ENCODE results near the gene UBL4A. TPM values are rescaled to one million over a fixed set of nuclear protein-coding genes. Genes with fewer than 3 reads are reported as not detected.
A peak's percentile ranks its signal among the peaks of the same experiment; 100 is the strongest.

The UBL4A gene
- total and polyA plus RNA-seq, 9 of the 15 experiments (the other 6 are each of a cell fraction or from before 2014, with no cell fraction given), result 15.2 to 140 (median 100) TPM

- in situ Hi-C loops (cut with MboI), result no loop called here
- peak in 1 of 3 experiments; percentile 4 for TF ChIP-seq YY1 (IDR thresholded peaks at IDR 0.05; ENCODE audit: borderline replicate concordance in 1 of 3, control insufficient read depth in 1 of 3, extremely low read depth in 1 of 3, insufficient read depth in 3 of 3, insufficient read length in 1 of 3, insufficient replicate concordance in 2 of 3, low read depth in 1 of 3, low read length in 2 of 3)
- TF ChIP-seq TRIM28 (IDR thresholded peaks at IDR 0.05), result no peak
- peak; percentile 15; the same call in 1 of the 2 replicates for TF ChIP-seq RBFOX2 (IDR thresholded peaks at IDR 0.05; ENCODE audit: low read depth, low read length)
- TF ChIP-seq NCOR1 (IDR thresholded peaks at IDR 0.05), result no peak
- peak; percentile 69 for TF ChIP-seq POLR2AphosphoS2 (IDR thresholded peaks at IDR 0.05; ENCODE audit: low read length)
- TF ChIP-seq DPF2 (IDR thresholded peaks at IDR 0.05), result no peak
- no peak for TF ChIP-seq MNT (conservative IDR thresholded peaks at IDR 0.05)
- TF ChIP-seq BDP1 (IDR thresholded peaks at IDR 0.05; ENCODE audit: insufficient read depth, insufficient read length), result no peak
- TF ChIP-seq ZNF316 (IDR thresholded peaks at IDR 0.05), result no peak
- 0 out of 2 replicates have a peak, but pooled peaks have one; percentile 46 for TF ChIP-seq ARID4B (CRISPR knock-in tag; IDR thresholded peaks at IDR 0.05)
- no peak for TF ChIP-seq CHD4 (IDR thresholded peaks at IDR 0.05; ENCODE audit: insufficient read depth, insufficient replicate concordance, low read depth, low read length, poor library complexity, severe bottlenecking)
- TF ChIP-seq POLR2A (conservative IDR thresholded peaks at IDR 0.05), result peak; percentile 67
- TF ChIP-seq HMG20B (CRISPR knock-in tag; IDR thresholded peaks at IDR 0.05), result no peak
- TF ChIP-seq MAFF (IDR thresholded peaks at IDR 0.05; ENCODE audit: low read length), result no peak
- TF ChIP-seq ELK3 (CRISPR knock-in tag; IDR thresholded peaks at IDR 0.05), result no peak
- TF ChIP-seq MYNN (IDR thresholded peaks at IDR 0.05), result peak; percentile 35; the same call in 1 of the 2 replicates
- TF ChIP-seq MYNN (CRISPR knock-in tag; IDR thresholded peaks at IDR 0.05), result no peak
- TF ChIP-seq ATF7 (IDR thresholded peaks at IDR 0.05), result no peak
Measured at GRCh38 chrX:154483325-154483724, 3.1 kb downstream of the UBL4A start.

More at GRCh38 chrX:154483325-154483724, 3.1 kb downstream of the UBL4A start:
- BruUV-seq (replicated peaks), result no TSS peak
- peak overlapping the region; percentile 87 for H3K27ac ChIP-seq (ENCODE audit: extremely low read depth, low read depth, low read length)
- ATAC-seq (no peak), DNase-seq (ENCODE audit: extremely low read depth in 1 of 4, low spot score in 3 of 4) (no peak), FAIRE-seq (no peak)
- peak overlapping the region; percentile 91 for H3K4me2 ChIP-seq (ENCODE audit: insufficient read depth, low read length)
- peaks cover 48% of the 10 kb centered on the region for H3K79me2 ChIP-seq (ENCODE audit: control insufficient read depth, insufficient read depth, low read length)
- no peaks in the 10 kb centered on the region for H4K20me1 ChIP-seq (replicated peaks; ENCODE audit: control insufficient read depth, insufficient read depth, low read length)
- intact Hi-C loops (cut with micrococcal nuclease), result loop anchor here (5.0 kb wide), 1 partner anchor 34 kb away; the partner anchor contains the start of gene FAM3A
- peak overlapping the region; percentile 84 to 88 for H3K9ac ChIP-seq (ENCODE audit: insufficient read depth in 1 of 2, low read depth in 2 of 2, low read length in 2 of 2)
- ChIA-PET CTCF (ENCODE audit: low intra/inter-chr PET ratio) (no interaction called here), POLR2A (interaction anchor here (0.5 to 1.6 kb wide), 10 partner anchors 8 to 110 kb away, joined by 3 to 5 read pairs (median 3); partner anchors contain the start of gene PLXNA3)
- H3K36me3 ChIP-seq (ENCODE audit: control insufficient read depth, insufficient read depth, low read length), result peaks cover 41% of the 10 kb centered on the region
- peaks cover 45 to 81% of the 10 kb centered on the region in 2 experiments for H3K4me1 ChIP-seq (replicated peaks in 1 of 2; ENCODE audit: control insufficient read depth in 2 of 2, insufficient read depth in 2 of 2, low read length in 2 of 2)
- no peaks in the 10 kb centered on the region for H3K27me3 ChIP-seq (ENCODE audit: control insufficient read depth in 2 of 2, insufficient read depth in 2 of 2, low read length in 2 of 2)
- no peaks in the 10 kb centered on the region for H3K9me1 ChIP-seq (ENCODE audit: control insufficient read depth, insufficient read depth, low read length)
- 78% methylated on average over 7 of the region's 7 CpGs for WGBS (ENCODE audit: insufficient coverage, low coverage, missing lambda C conversion rate)
- H3K4me3 ChIP-seq, result no peak overlapping the region
- no peak overlapping the region for H2AFZ ChIP-seq (ENCODE audit: low read depth, low read length)
- H3K9me3 ChIP-seq (replicated peaks; ENCODE audit: control insufficient read depth, insufficient read depth, low read depth, low read length), result no peaks in the 10 kb centered on the region
